BJ (cell line): ENCODE measurements around the gene RBBP8NL. TPM values are rescaled to one million over a fixed set of nuclear protein-coding genes. Genes with fewer than 3 reads are reported as not detected.
A peak's percentile ranks its signal among the peaks of the same experiment; 100 is the strongest.

Experiments
- CTCF ChIA-PET: fragments of 350-600 bp; formaldehyde crosslinking; extraction: SDS; loops from one replicate; lab custom pipeline; 2021; ENCODE audit warnings: antibody characterized with exemption, inconsistent platforms; lab: Yijun Ruan, JAX
- POLR2A ChIA-PET: fragments of 300-600 bp; sonication (Branson Sonifier 250); formaldehyde crosslinking; extraction: SDS; loops from one replicate; lab custom pipeline; 2021; ENCODE audit warnings: antibody characterized with exemption; lab: Charles Lee
- DNase-seq: peaks from one replicate; pipeline ENCODE4 v3.0.0-alpha.2; 2011; ENCODE audit warnings: low read depth
- H3K27me3 ChIP-seq: 2 replicates; pipeline ENCODE4 v1.6.0; 2011; ENCODE audit warnings: low read length; ENCODE audit not compliant: control insufficient read depth, insufficient read depth
- H3K36me3 ChIP-seq: 2 replicates; pipeline ENCODE4 v1.5.1; 2011; ENCODE audit warnings: low read length; ENCODE audit not compliant: control insufficient read depth, insufficient read depth
- H3K4me3 ChIP-seq: 2 replicates; pipeline ENCODE4 v1.5.1; 2011; ENCODE audit warnings: low read depth, mild to moderate bottlenecking, control low read depth, low read length
- CTCF ChIP-seq: IDR thresholded peaks from 2 replicates; pipeline ENCODE4 v1.5.1; 2011; ENCODE audit warnings: low read depth, mild to moderate bottlenecking, control low read depth, inconsistent platforms, low read length, moderate library complexity; ENCODE audit not compliant: insufficient read depth
- polyA plus RNA-seq: library from polyadenylated mRNA; depleted of rRNA; stranded (reverse); fragments of >200 nt; gene quantifications from 2 replicates; pipeline ENCODE4 v1.2.3, GENCODE V29; 2011

The RBBP8NL gene
- polyA plus RNA-seq, 1 experiment, result not detected

- no peak for TF ChIP-seq CTCF
- Histone ChIP-seq H3K27me3 (peaks cover 3% of the 10 kb centered on the region; the same call in 1 of the 2 replicates), H3K36me3 (no peaks in the 10 kb centered on the region), H3K4me3 (peak overlapping the region; percentile 23; the same call in 1 of the 2 replicates)
- no peak for DNase-seq
- ChIA-PET POLR2A (interaction anchor here (0.6 kb wide), 1 partner anchor 23 kb away, joined by 3 read pairs; no protein-coding TSS in a partner anchor), CTCF (interaction anchor here (0.6 to 5.8 kb wide), 11 partner anchors 8 to 83 kb away, joined by 3 to 55 read pairs (median 5); partner anchors contain the start of gene ADRM1)
Measured at GRCh38 chr20:62367633-62368391, 59.5 kb downstream of the RBBP8NL start.

GRCh38 chr20:62367136-62367632 lies 60.2 kb downstream of the RBBP8NL start, which contains the start of gene LAMA5:
TSS of gene LAMA5 (minus strand) at chr20:62367312. CDS start at chr20:62367245, 67 bp downstream.
- Histone ChIP-seq H3K4me3 (peak within 1 kb of the TSS; percentile 57), H3K36me3 (no peaks in the 10 kb centered on the region), H3K27me3 (peaks cover 3% of the 10 kb centered on the region; the same call in 1 of the 2 replicates)
- CTCF ChIA-PET, result interaction anchor here (0.6 to 5.8 kb wide), 3 partner anchors 9 to 63 kb away, joined by 3 to 55 read pairs (median 3); partner anchors contain the start of gene ADRM1
- no peak for DNase-seq
- no peak for TF ChIP-seq CTCF
- POLR2A ChIA-PET, result interaction anchor here (0.6 kb wide), 1 partner anchor 24 kb away, joined by 3 read pairs; no protein-coding TSS in a partner anchor

GRCh38 chr20:62366370-62367135 lies 60.8 kb downstream of the RBBP8NL start:
- H3K27me3 ChIP-seq, result peaks cover 3% of the 10 kb centered on the region; the same call in 1 of the 2 replicates
- CTCF ChIA-PET, result interaction anchor here (1.0 to 5.8 kb wide), 2 partner anchors 9 to 63 kb away, joined by 3 to 55 read pairs; partner anchors contain the start of gene ADRM1
- no peak for DNase-seq

GRCh38 chr20:62365814-62366369 lies 61.4 kb downstream of the RBBP8NL start:
- no peak for TF ChIP-seq CTCF
- Histone ChIP-seq H3K27me3 (peaks cover 3% of the 10 kb centered on the region; the same call in 1 of the 2 replicates), H3K36me3 (no peaks in the 10 kb centered on the region), H3K4me3 (peak overlapping the region; percentile 57)
- DNase-seq, result no peak
- ChIA-PET CTCF (interaction anchor here (1.2 to 5.8 kb wide), 3 partner anchors 9 to 62 kb away, joined by 4 to 55 read pairs (median 12); partner anchors contain the start of gene ADRM1), POLR2A (no interaction called here)

More at GRCh38 chr20:62366370-62367135, 60.8 kb downstream of the RBBP8NL start:
- no peak for TF ChIP-seq CTCF
- H3K36me3 ChIP-seq, result no peaks in the 10 kb centered on the region
- peak overlapping the region; percentile 57 for H3K4me3 ChIP-seq
- POLR2A ChIA-PET, result no interaction called here
